ENCODE measurements around the gene DAD1.

DNA sequence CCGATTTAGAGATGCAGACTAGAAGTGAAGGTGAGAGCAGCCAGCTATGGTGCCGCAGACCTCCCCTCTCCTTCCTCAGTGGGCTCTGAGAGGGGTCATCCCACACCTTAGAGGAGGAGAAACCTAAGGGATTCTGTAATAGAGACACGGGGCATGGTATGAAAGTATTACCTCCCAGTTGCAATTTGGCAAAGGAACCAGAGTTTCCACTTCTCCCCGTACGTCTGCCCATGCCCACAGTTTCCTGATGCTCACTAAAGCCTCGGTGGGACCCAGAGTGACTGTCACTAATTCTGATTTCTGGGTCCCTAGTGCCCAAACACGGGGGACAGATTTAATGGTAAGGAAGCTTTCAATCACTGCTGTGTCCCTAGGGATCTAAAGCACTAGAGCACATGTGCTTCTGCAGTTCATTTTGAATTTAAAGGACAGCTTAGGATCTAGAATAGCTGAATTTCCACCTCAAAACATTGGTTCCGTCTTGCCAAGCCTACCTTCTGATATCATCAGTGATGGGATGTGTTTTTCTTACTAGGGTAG lies 44.1 kb downstream of the DAD1 start:
- no peak for TF ChIP-seq POLR2A (IDR thresholded peaks at IDR 0.05)
- TF ChIP-seq, protein P1, sequence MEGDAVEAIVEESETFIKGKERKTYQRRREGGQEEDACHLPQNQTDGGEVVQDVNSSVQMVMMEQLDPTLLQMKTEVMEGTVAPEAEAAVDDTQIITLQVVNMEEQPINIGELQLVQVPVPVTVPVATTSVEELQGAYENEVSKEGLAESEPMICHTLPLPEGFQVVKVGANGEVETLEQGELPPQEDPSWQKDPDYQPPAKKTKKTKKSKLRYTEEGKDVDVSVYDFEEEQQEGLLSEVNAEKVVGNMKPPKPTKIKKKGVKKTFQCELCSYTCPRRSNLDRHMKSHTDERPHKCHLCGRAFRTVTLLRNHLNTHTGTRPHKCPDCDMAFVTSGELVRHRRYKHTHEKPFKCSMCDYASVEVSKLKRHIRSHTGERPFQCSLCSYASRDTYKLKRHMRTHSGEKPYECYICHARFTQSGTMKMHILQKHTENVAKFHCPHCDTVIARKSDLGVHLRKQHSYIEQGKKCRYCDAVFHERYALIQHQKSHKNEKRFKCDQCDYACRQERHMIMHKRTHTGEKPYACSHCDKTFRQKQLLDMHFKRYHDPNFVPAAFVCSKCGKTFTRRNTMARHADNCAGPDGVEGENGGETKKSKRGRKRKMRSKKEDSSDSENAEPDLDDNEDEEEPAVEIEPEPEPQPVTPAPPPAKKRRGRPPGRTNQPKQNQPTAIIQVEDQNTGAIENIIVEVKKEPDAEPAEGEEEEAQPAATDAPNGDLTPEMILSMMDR (IDR thresholded peaks at IDR 0.05) = no peak

Data from transverse colon (tissue), 3 donors.